Activated T-cell treated with anti-CD3 and anti-CD28 coated beads for 1 hour (primary cell): Measurements from ENCODE around the gene NAA25.
"Not testable (repeated sequence)": the region's sequence is repeated elsewhere in the genome, so short reads cannot be mapped to it uniquely, and the experiment has no call there.

Experiments
- DNase-seq: peaks from one replicate; pipeline ENCODE4 v3.0.0-alpha.2; 2020; ENCODE audit warnings: low read depth

The NAA25 gene

GRCh38 chr12:112009596-112009995 is 99.0 kb downstream of the NAA25 start:
- not testable (repeated sequence) for DNase-seq

GRCh38 chr12:112008918-112009317 is 99.7 kb downstream of the NAA25 start:
- no peak for DNase-seq

GRCh38 chr12:112007945-112008344 is 100.6 kb downstream of the NAA25 start:
- DNase-seq, result no peak

- no peak for DNase-seq
Observed at GRCh38 chr12:112005419-112006395, 102.9 kb downstream of the NAA25 start.

GRCh38 chr12:112004041-112004440 is 104.5 kb downstream of the NAA25 start:
- no peak for DNase-seq

- DNase-seq, result no peak
Observed at GRCh38 chr12:112001576-112001975, 107.0 kb downstream of the NAA25 start.

- DNase-seq, result no peak
Observed at GRCh38 chr12:112000820-112001219, 107.8 kb downstream of the NAA25 start.

- DNase-seq, result not testable (repeated sequence)
Observed at GRCh38 chr12:111999129-111999528, 109.5 kb downstream of the NAA25 start.

GRCh38 chr12:111998015-111998414 is 110.6 kb downstream of the NAA25 start:
- DNase-seq, result no peak

- DNase-seq, result no peak
Observed at GRCh38 chr12:111997300-111997699, 111.3 kb downstream of the NAA25 start.

- no peak for DNase-seq
Observed at GRCh38 chr12:111995782-111996480, 112.7 kb downstream of the NAA25 start.

- DNase-seq, result not testable (repeated sequence)
Observed at GRCh38 chr12:111994211-111995111, 114.1 kb downstream of the NAA25 start.

- no peak for DNase-seq
Observed at GRCh38 chr12:111993292-111994150, 115.1 kb downstream of the NAA25 start.

- DNase-seq, result no peak
Observed at GRCh38 chr12:111992464-111992863, 116.1 kb downstream of the NAA25 start.

- no peak for DNase-seq
Observed at GRCh38 chr12:111991946-111992345, 116.6 kb downstream of the NAA25 start.

GRCh38 chr12:111991535-111991934 is 117.0 kb downstream of the NAA25 start:
- no peak for DNase-seq

GRCh38 chr12:111984820-111985219 is 123.8 kb downstream of the NAA25 start:
- DNase-seq, result no peak

- no peak for DNase-seq
Observed at GRCh38 chr12:111981987-111982386, 126.6 kb downstream of the NAA25 start.

GRCh38 chr12:111980598-111980997 is 128.0 kb downstream of the NAA25 start:
- DNase-seq, result no peak

- no peak for DNase-seq
Observed at GRCh38 chr12:111978545-111978944, 130.0 kb downstream of the NAA25 start.

GRCh38 chr12:111976860-111977259 is 131.7 kb downstream of the NAA25 start:
- DNase-seq, result no peak
